ENCODE results near the gene CNN3.

DNA sequence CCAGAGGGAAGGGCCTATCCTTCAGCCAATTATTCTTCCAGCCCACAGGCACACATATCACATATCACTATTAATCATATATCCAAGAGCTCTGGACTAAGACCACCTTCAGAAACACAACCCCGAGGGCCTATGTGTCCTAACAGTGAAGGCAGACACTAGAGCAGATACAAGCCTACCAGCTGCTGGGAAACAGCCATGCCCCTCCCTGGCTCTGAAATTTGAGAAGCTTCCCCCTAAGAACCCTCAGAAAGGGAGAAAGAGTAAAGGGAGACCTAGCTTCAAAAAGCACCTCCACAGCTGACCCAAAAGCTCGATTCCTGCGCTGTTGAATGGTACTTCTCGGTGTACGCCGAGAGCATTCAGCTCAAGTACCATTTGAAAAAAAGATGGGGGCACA lies 17.4 kb downstream of the CNN3 start:
- TF ChIP-seq, protein P1, sequence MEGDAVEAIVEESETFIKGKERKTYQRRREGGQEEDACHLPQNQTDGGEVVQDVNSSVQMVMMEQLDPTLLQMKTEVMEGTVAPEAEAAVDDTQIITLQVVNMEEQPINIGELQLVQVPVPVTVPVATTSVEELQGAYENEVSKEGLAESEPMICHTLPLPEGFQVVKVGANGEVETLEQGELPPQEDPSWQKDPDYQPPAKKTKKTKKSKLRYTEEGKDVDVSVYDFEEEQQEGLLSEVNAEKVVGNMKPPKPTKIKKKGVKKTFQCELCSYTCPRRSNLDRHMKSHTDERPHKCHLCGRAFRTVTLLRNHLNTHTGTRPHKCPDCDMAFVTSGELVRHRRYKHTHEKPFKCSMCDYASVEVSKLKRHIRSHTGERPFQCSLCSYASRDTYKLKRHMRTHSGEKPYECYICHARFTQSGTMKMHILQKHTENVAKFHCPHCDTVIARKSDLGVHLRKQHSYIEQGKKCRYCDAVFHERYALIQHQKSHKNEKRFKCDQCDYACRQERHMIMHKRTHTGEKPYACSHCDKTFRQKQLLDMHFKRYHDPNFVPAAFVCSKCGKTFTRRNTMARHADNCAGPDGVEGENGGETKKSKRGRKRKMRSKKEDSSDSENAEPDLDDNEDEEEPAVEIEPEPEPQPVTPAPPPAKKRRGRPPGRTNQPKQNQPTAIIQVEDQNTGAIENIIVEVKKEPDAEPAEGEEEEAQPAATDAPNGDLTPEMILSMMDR (IDR thresholded peaks at IDR 0.05), result no peak
- TF ChIP-seq POLR2A (IDR thresholded peaks at IDR 0.05), result no peak

Data from body of pancreas (tissue), 4 donors.